Measurements from ENCODE around the gene SFTPD.

SFTPD gene

GRCh38 chr10:79944428-79945395 is 4.2 kb downstream of the SFTPD start:
- DNase-seq: no peak

DNA sequence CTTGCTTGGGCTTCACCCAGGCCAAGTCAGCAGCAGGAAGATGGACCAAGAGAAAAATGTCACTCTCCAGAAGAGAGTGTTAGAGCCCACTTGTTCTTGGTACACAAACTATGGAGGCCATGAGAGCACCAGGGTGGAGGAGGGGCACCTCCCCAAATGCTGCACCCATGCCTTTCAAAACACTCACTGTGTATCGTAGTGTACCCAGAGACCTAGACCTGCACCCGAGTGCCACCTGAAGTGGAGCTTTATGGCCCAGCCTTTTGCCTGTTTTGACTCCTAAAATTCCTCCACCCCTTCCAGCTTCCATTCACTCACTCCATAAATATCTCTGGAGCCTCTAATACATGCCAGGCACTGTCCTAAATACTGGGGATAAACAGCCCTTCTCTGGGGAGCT is 5.0 kb downstream of the SFTPD start:
- DNase-seq: no peak

DNA sequence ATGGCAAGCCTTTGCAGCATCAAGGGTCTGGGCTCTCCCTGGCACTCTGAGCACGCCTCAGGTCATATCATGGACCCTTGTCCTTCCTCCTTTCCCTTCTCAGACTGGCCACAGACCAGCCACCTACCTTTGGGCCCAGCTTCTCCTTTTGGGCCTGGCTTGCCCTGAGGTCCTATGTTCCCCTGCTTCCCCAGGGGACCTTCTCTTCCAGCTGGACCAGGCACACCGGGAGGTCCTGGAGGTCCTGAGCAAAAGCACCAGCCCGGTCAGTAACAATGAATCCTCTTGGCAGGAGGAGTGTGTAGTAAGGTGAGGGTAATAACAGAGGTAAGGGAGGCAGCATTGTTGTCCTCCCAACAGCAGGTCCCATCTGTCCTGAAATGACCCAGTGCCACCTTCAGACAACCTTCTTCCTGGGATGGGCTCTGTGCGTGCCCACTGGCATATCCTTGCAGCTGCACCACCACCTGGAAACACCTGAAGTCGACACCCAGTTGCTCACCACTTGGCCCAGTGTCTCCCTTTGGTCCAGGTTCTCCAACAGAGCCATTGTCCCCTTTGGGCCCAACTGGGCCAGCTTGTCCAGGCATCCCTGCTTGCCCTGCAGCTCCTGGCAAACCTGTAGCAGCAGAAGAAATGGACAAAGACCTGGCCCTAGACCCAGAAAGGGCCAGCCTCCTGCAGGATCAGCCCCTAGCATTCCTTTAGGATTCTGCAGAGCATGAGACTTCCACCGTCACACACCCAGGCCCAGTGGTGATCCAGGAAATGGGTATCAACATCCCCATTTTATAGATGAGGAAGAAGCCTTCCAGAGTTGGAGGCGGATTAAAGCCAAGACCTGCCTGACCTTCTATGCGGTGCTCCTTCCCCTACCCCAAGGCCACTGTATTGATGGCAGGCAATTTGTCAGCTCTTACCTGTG is 6.4 kb downstream of the SFTPD start:
- no peak for DNase-seq

- DNase-seq: no peak
Observed at GRCh38 chr10:79941585-79942210, 7.2 kb downstream of the SFTPD start.

GRCh38 chr10:79941146-79941545 is 7.8 kb downstream of the SFTPD start:
- DNase-seq: no peak

DNA sequence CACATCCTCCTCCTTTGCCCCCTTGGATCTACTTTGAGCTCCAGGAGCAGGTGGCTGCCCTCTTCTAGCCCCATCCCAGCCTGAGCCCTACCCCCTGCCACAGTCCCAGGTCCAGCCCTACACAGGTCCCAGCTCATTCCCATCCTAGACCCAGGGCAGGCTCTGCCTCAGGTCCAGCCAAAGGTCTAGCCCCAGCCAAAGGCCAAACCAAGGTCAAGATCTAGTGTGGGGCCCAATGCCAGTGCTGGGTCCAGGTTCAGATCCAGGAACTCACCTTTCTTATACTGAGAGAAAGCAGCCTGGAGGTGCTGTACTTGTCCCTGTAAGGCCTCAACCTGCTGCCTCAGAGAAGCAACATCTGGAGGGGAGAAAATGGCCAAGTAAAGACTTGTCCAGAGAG is 8.5 kb downstream of the SFTPD start:
- DNase-seq: no peak

DNA sequence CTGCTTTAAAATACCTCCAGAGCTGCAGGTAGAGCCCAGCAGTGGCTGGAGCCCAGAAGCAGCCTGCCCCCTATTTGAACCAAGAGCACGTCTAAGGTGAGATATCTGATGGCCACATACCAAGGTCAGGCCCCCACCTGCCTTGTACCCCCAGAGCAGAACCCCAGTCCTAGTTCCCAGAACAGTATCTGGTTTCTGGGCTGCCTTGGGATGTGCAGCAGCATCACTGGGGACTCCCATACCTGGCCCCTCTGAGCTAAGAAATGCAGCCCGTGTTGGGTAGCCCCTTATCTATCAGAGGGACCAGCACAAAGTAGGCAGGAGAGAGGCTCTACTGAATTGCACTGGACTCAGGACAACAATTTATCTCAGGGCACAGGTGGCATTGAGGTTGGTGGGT is 8.9 kb downstream of the SFTPD start:
- DNase-seq: no peak

- no peak for DNase-seq
Observed at GRCh38 chr10:79938728-79939406, 10.0 kb downstream of the SFTPD start.

- DNase-seq: no peak
Observed at GRCh38 chr10:79937701-79938151, 11.2 kb downstream of the SFTPD start.

GRCh38 chr10:79936625-79937615 is 12.0 kb downstream of the SFTPD start:
- no peak for DNase-seq

- DNase-seq: no peak
Observed at GRCh38 chr10:79933961-79934360, 14.9 kb downstream of the SFTPD start.

DNA sequence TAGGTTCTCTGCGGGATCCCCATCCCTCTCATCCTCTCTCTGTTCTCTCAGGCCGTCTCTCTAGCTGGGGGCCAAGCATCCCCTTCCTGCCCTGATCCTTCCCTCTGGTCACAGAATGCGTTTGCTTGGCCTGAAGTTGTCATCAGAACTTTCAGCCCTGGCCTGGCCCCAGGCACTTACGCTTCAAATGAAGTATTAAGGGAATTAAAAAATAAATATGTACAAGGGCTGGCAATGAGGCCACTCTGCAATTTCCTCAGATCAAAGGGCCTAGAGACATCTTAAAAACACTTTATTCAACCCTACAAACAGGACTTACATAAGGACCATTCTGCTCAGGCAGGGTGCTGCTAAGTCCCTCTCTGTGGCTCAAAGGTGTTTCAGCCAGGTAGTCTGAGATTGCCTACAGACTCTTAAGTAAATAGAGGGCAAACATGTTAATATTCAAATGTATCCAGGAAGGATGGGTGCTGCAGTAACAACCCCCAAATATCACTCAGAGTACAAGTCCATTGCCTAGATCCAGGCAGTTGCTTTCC is 16.0 kb downstream of the SFTPD start:
- no peak for DNase-seq

DNA sequence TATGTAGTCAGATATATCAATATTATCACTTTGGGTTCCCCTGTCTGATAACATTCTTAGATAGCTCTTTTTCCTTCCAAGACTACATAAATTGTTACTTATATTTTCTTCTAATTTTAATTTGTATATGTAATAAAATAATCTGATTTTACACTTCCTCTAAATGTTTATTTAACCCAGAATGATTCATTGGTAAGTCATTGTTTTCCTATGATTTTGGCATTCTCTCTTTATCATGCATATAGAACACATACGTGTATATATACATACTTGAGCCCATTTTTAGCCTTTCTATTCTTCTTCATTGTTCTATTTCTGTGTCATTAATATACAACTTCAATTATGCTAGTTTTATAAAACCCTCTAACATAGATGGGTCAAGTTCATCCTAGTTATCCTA is 16.6 kb downstream of the SFTPD start:
- no peak for DNase-seq

- no peak for DNase-seq
Observed at GRCh38 chr10:79930751-79931150, 18.2 kb downstream of the SFTPD start.

- no peak for DNase-seq
Observed at GRCh38 chr10:79930267-79930666, 18.6 kb downstream of the SFTPD start.

DNA sequence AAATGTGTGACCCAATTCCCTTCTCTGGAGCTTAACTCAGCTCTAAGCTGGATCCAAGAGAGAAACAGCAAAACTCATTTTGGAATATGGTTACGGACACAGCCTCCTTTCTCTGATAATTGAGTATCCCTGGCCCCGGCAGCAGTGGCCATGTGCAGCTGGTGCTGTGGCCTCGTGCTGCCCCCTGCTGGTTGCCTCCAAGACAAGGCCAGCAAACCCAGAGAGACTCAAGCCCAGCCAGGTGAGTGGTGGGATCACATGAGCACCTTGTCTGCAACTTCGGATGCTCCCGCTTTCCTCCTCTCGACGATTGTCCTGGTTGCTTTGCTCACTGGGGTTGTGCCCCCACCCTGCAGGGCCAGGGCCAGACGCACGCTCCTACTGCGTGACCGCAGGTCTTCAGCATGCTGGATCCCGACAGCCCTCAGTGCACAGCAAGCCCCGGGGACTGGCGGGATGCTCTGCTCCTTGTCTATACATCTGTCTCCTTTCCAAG is 19.4 kb downstream of the SFTPD start:
- DNase-seq: peak; percentile 85

DNA sequence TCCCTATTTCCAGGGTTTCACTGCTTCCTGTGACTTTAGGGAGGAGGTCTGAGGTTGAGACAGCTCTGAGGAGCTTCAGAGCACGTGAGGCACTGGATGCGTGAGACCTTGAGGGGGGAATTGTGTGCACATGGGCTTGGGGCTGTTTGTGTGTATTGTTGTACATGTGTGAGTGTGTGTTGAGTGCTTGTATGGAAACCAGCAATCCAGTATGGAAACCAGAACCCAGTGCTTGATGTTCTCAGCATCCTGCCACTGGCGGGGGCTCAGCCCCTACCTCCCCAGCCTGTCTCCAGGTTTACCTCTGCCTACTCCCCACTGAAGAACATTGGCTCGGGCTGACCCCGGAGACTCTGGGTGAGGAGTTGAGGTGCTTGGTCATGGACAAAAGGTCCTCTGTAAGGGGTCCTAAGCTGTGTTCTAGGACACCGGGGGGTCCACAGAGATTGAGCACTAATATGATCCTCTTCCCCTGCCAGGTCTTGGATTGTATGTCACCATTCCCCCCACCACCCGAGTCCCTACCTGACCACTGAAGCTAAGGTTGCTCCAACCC is 20.8 kb downstream of the SFTPD start:
- no peak for DNase-seq

- no peak for DNase-seq
Observed at GRCh38 chr10:79927111-79927828, 21.6 kb downstream of the SFTPD start.

DNA sequence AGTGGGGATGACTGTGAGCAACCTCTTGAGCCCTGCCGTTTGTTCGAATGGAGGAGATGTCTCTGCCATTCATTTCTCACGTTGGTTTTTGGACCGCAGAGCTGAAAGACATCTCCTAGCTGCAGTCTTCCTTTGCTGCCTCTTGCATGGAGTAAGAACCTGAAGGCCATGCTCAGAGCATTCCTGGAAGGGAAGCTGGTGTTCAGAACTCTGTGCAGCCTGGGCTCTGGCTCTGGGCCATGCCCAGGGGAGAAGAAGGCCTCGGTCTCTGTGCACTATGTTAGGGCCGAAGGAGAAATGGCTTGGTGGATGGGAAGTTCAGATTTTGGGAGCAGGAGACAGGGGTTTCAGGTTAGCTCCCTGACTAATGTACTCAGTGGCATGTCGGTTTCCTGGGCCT is 22.9 kb downstream of the SFTPD start:
- DNase-seq: no peak

GRCh38 chr10:79925614-79926013 is 23.3 kb downstream of the SFTPD start:
- no peak for DNase-seq

Measured in activated CD4-positive, alpha-beta T cell treated with anti-CD3 and anti-CD28 coated beads, Interleukin-10, Interleukin-2, amounts not matched to agents 100 ng/mL and 50 ng/mL, durations not matched to agents 16 hours and 8 hours (primary cell).